Peyer's patch (tissue), 4 donors: ENCODE measurements around the gene MPV17L2. TPM values are rescaled to one million over a fixed set of nuclear protein-coding genes. Genes with fewer than 3 reads are reported as not detected.

Experiments
- DNase-seq, 3 donors: peaks; one replicate each; pipeline ENCODE4 v3.0.0-alpha.2; 2017 to 2019
- H3K27ac ChIP-seq, 4 donors: fragments of 200-600 bp; sonication (generic); one replicate each; pipeline ENCODE4 v1.5.1; 2016 to 2019
- H3K27me3 ChIP-seq, 2 donors: fragments of 200-600 bp; sonication (generic); one replicate each; pipeline ENCODE4 v1.5.1; 2019
- H3K36me3 ChIP-seq, 3 donors: fragments of 200-600 bp; sonication (generic); one replicate each; pipeline ENCODE4 v1.5.1; 2016 to 2019
- H3K4me1 ChIP-seq, 4 donors: fragments of 200-600 bp; sonication (generic); one replicate each; pipeline ENCODE4 v1.5.1; 2016 to 2019
- H3K4me3 ChIP-seq, 4 donors: fragments of 200-600 bp; sonication (generic); 1 replicate in 3 of 4; 2 replicates in 1 of 4; pipeline ENCODE4 v1.5.1; 2016 to 2019; ENCODE audit warnings: mild to moderate bottlenecking in 1 of 4
- H3K9me3 ChIP-seq, 4 donors: fragments of 200-600 bp; sonication (generic); one replicate each; pipeline ENCODE4 v1.5.1; 2016 to 2019; ENCODE audit warnings: mild to moderate bottlenecking in 1 of 4
- POLR2A ChIP-seq, 2 donors: fragments of 450-650 bp; IDR thresholded peaks; one replicate each; pipeline ENCODE4 v1.5.1; 2017; ENCODE audit warnings: antibody characterized with exemption in 2 of 2, mild to moderate bottlenecking in 2 of 2, moderate library complexity in 2 of 2
- total RNA-seq, 4 donors: library from RNA; depleted of rRNA; stranded (reverse); fragments of >200 nt; gene quantifications; one replicate each; pipeline ENCODE4 v1.1.0, GENCODE V29; 2016
- TF ChIP-seq, protein P1 (sequence below), 6 experiments: fragments of 450-650 bp in 4 of 6; fragments of 200-600 bp in 2 of 6; sonication (generic) in 1 of 6; IDR thresholded peaks; one replicate each; pipeline ENCODE4 v1.5.1; 2017 to 2019; ENCODE audit warnings: antibody characterized with exemption in 6 of 6, mild to moderate bottlenecking in 3 of 6, moderate library complexity in 1 of 6

The MPV17L2 gene
- total RNA-seq, 4 donors from 2014 or later = 4.1 to 19.6 (median 16.0) TPM

DNA sequence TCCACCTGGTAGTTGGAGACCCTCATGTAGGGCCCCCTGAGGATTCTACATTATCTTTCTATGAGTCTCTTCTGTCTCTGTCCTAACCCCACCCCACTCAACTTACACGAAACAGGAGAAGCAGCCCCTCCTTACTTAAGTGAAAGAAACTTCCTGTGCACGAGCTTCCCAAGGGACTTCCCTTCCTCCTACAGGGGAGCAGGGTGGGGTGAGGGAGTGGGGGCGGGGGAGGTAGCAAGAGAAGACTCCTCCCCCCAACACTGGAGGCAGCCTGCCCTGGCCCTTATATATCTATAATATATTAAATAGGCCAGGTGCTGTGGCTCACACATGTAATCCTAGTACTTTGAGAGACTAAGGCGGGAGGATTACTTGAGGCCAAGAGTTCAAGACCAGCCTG lies 38.8 kb downstream of the MPV17L2 start:
- H3K27ac ChIP-seq = no peak overlapping the region
- no peaks in the 10 kb centered on the region for H3K4me1 ChIP-seq
- H3K4me3 ChIP-seq = no peak overlapping the region
- H3K36me3 ChIP-seq = no peaks in the 10 kb centered on the region
- H3K27me3 ChIP-seq = peaks cover 0 to 4% of the 10 kb centered on the region in 2 donors
- peaks cover 0 to 10% (median 0%) of the 10 kb centered on the region in 4 donors for H3K9me3 ChIP-seq
- DNase-seq = no peak
- TF ChIP-seq POLR2A (IDR thresholded peaks at IDR 0.05) = no peak
- TF ChIP-seq, protein P1, sequence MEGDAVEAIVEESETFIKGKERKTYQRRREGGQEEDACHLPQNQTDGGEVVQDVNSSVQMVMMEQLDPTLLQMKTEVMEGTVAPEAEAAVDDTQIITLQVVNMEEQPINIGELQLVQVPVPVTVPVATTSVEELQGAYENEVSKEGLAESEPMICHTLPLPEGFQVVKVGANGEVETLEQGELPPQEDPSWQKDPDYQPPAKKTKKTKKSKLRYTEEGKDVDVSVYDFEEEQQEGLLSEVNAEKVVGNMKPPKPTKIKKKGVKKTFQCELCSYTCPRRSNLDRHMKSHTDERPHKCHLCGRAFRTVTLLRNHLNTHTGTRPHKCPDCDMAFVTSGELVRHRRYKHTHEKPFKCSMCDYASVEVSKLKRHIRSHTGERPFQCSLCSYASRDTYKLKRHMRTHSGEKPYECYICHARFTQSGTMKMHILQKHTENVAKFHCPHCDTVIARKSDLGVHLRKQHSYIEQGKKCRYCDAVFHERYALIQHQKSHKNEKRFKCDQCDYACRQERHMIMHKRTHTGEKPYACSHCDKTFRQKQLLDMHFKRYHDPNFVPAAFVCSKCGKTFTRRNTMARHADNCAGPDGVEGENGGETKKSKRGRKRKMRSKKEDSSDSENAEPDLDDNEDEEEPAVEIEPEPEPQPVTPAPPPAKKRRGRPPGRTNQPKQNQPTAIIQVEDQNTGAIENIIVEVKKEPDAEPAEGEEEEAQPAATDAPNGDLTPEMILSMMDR (IDR thresholded peaks at IDR 0.05) = no peak

DNA sequence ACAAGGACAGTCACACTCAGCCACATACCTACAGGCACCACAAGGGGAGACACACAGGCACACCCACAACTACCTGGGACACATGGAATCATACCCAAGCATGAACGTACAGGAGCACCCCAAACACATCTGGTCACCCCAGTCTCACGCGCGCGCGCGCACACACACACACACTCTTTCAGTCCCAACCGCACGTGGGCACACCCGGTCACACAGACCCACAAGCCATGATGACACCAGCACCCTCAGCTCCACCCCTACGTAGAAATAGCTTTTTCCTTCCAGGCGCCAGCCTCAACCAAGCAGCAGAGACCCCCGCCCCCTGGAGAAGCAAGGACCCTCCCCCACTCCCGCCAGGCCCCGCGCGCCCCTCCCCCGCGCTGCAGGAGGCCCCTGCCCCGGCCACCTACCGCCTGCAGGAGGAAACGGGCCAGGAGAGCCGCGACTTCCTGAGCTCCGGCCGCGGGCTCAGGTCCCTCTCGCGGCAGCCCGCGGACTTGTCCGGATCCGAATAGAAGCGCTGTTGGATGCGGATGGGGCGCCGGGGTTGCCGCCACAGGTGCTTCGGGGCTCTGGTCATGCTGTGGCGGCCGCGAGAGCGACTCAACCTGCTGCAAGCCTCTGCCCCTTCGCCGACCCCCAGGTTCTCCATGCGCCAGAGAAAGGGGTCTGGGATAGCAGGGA lies 39.7 kb downstream of the MPV17L2 start:
- no peak overlapping the region for H3K4me3 ChIP-seq
- DNase-seq = no peak

DNA sequence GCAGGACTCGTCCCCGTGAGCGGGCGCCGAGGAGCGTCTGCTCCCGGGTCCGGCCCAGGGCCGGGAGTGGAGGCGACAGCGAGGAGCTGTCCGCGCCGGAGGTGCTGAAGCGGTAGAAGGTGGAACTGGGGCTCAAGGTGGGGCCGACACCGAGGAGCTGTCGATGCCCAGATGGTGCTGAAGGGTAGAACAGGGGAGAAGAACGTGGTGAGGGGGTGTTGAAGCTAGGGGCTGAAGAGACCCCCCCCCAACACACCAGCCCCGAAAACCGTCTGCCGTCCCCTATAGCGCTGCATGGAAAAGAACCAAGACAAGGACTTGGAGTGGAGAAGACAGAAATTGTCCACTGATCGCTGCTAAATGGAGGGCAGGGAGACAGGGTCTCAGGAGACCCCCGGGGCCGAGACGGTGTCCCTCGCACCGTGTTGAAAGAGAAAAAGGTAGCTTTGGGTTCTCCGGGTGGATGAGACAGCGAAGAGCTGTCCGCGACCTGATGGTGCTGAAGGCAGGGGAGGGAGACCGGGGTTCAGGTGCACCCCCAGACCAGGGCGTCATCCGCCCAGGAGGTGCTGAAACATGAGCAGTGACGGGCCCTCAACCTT lies 40.3 kb downstream of the MPV17L2 start:
- no peaks in the 10 kb centered on the region for H3K4me1 ChIP-seq
- TF ChIP-seq, protein P1 (IDR thresholded peaks at IDR 0.05) = no peak
- H3K4me3 ChIP-seq = no peak overlapping the region
- peaks cover 0 to 10% (median 0%) of the 10 kb centered on the region in 4 donors for H3K9me3 ChIP-seq
- peak in 2 of 3 donors; percentile 64 to 66 for DNase-seq
- H3K27me3 ChIP-seq = peaks cover 0 to 4% of the 10 kb centered on the region in 2 donors
- H3K27ac ChIP-seq = no peak overlapping the region
- no peaks in the 10 kb centered on the region for H3K36me3 ChIP-seq

More for the DNA sequence above, 39.7 kb downstream of the MPV17L2 start:
- Histone ChIP-seq H3K36me3 (no peaks in the 10 kb centered on the region), H3K27ac (no peak overlapping the region), H3K4me1 (no peaks in the 10 kb centered on the region), H3K27me3 (peaks cover 0 to 4% of the 10 kb centered on the region in 2 donors), H3K9me3 (peaks cover 0 to 10% (median 0%) of the 10 kb centered on the region in 4 donors)
- TF ChIP-seq POLR2A (IDR thresholded peaks at IDR 0.05) = no peak
- TF ChIP-seq, protein P1 (IDR thresholded peaks at IDR 0.05) = no peak

DNA sequence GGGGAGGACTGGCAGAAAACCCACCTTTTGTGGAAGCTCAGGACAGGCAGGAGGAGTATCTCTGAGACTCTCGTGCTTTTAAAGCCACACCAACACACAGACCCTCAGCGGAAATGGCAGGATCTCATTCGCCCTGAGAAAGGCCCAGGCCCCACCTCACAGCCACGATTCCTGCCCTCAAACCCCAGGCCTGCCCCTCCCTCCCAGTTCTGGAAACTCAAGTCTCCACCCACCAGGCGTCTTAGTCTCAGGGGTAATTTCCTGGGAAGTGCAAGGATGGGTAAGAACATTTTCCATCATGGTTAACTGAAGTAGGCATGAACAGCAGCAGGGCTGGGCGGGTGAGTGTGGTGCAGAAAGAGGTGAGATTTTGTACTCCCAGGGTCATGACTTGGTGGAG lies 41.2 kb downstream of the MPV17L2 start:
- Histone ChIP-seq H3K9me3 (peaks cover 0 to 10% (median 0%) of the 10 kb centered on the region in 4 donors), H3K4me3 (no peak overlapping the region), H3K27me3 (peaks cover 0 to 4% of the 10 kb centered on the region in 2 donors), H3K36me3 (no peaks in the 10 kb centered on the region), H3K4me1 (no peaks in the 10 kb centered on the region), H3K27ac (no peak overlapping the region)
- no peak for DNase-seq
- TF ChIP-seq, protein P1 (IDR thresholded peaks at IDR 0.05) = no peak
- no peak for TF ChIP-seq POLR2A (IDR thresholded peaks at IDR 0.05)

DNA sequence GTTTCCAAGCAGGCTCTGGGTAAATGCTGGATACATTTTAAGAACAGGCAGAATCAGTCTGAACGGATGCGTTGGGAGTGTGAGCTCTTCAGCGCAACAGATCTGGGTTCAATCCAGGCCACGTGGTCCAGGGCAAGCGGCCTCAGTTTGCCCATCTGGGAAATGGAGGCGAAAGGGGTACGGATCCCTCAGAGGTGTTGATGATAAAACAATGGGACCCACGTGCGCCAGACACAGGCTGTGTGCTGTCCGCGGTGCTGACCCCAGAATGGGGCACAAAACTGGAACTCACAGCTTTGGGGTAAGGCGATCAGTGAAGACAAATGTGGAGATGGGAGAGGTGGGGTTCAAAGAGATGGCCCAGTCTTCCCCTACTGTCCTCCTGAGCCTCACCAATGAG lies 46.3 kb downstream of the MPV17L2 start:
- Histone ChIP-seq H3K4me1 (no peaks in the 10 kb centered on the region), H3K27ac (no peak overlapping the region), H3K27me3 (no peaks in the 10 kb centered on the region), H3K9me3 (no peaks in the 10 kb centered on the region), H3K4me3 (no peak overlapping the region), H3K36me3 (no peaks in the 10 kb centered on the region)
- TF ChIP-seq, protein P1 (IDR thresholded peaks at IDR 0.05) = no peak
- DNase-seq = no peak
